CD4-positive, alpha-beta T cell treated with Interleukin-21 for 1 hour (primary cell): ENCODE measurements around the gene NTN4.
"Not testable (repeated sequence)": the region's sequence is repeated elsewhere in the genome, so short reads cannot be mapped to it uniquely, and the experiment has no call there.

Source experiments
- DNase-seq: peaks from one replicate; pipeline ENCODE4 v3.0.0-alpha.2; 2020

The NTN4 gene

GRCh38 chr12:95746062-95746461, 44.5 kb downstream of the NTN4 start:
- DNase-seq, result not testable (repeated sequence)

DNA sequence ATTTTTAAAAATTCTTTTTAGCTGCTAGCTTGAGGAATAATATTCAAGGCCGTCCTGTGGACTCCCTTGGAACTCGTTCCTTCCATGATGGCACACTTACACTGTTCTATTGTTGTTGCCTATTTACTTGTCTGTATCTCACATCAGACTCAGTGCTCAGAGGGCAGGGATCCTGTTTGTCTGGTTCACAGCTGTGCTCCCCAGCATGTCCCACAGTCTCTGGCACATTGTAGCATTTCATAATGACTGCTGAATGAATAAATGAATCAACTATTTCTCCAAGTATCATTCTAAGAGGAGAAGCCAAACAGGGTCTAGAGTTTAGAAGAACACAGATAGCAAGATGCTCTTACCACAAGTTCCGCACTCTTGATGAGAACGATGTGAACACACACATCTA, 48.0 kb downstream of the NTN4 start:
- no peak for DNase-seq

- DNase-seq, result no peak
Measured at GRCh38 chr12:95741635-95742034, 48.9 kb downstream of the NTN4 start.

GRCh38 chr12:95740751-95741150, 49.8 kb downstream of the NTN4 start:
- no peak for DNase-seq

DNA sequence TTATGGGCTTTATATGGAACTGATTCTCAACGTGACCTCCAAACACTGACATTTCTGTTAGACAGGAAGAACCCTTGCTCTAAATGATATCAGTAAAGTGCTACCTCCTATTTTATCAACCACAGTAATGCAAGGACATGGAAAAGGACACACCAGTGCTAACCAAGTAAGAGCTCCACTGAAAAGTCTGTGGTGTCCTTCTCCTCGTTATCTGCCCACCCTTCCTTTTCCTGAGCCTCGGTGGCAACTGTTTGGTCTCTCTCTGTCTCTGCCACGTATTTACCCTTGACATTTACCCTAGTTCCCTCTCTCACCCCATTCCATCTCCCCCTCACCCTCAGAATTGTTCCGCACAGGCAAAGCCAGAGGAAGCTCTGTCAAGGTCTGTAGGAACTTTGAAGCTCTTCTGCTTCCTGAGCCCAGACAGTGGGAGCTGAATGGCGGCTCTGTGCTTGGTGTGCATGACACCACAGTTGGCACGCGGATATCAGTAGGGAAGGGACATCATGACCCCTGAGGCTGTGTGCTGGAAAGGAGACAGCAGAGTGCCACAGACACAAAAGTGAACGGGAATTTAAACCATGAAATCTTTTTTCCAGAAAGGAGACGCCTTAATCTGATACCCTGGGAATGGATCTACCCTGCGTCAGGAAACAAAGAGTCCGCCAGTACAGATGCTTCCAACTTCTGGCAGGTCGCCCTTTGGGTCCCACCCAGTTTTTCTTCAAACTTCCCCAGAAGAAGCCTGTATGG, 50.8 kb downstream of the NTN4 start:
- DNase-seq, result no peak

- DNase-seq, result no peak
Measured at GRCh38 chr12:95738024-95738611, 52.4 kb downstream of the NTN4 start.

DNA sequence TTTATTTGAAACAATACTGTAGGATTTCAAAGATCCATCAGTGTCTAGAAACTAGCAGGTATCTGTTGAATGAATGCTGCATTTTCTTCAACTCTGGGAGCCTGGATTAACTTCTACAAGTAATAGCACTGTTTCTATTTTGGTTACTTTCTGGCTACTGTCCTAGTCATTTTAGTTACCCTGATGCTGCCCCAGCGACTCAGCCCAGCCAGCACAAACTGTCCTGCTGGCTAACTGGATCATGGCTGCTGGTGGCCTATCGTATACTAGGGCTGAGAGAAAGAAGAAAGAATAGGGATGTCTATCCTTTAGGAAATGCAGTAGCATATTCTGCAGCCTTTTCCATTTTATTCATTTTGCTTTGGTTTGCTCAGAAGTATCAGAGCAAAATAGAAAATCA, 53.9 kb downstream of the NTN4 start:
- no peak for DNase-seq

GRCh38 chr12:95735728-95736127, 54.8 kb downstream of the NTN4 start:
- DNase-seq, result not testable (repeated sequence)

DNA sequence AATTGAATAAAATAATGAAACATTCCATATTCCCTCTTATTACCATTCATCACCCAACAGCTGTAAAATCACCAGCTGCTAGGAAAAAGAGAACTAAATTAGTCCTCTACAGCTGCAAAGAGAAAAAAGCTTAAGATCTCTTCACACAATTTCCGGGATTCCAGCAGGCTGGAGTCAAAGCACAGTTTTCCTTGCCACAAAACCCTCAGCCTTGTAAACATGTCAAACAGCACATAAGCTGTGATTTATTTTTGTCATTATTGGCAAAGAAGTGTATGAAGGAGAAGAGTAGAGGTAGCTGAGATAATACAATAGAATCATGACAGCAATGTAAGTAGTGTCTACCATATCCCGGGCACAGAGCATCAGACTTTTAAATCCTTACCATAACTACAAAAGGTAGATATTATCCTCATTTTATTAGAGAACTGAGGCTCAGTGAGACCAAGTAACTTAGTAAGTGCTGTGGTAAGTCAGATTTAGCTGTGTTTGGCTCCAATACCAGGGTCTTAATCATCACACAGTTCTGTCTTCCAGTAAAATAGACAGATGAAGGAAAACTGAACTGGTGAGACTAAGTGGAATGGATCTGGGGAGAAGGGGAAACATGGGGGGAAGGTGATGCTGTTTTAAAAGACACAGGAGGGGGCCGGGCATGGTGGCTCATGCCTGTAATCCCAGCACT, 57.3 kb downstream of the NTN4 start:
- no peak for DNase-seq

DNA sequence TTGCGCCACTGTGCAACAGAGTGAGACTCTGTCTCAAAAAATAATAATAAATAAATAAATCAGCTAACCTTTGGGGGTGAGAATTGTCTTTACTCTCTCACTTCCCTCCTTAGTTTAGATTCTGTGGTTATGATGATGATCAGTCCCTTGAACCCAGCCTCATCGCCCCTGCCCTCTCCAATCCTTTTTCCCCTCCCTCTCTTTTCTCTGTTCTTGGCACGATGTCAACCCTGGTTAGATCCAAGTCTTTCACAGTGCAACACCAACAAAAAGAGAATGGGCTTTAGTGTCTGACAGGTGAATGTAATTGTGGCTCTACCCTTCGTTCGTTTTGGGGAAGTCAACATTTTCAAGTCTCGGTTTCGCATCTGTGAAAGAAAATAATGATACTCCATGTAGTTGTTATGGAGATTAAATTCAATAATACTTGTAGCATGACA, 59.0 kb downstream of the NTN4 start:
- DNase-seq, result no peak

GRCh38 chr12:95730457-95730856, 60.1 kb downstream of the NTN4 start:
- DNase-seq, result no peak

DNA sequence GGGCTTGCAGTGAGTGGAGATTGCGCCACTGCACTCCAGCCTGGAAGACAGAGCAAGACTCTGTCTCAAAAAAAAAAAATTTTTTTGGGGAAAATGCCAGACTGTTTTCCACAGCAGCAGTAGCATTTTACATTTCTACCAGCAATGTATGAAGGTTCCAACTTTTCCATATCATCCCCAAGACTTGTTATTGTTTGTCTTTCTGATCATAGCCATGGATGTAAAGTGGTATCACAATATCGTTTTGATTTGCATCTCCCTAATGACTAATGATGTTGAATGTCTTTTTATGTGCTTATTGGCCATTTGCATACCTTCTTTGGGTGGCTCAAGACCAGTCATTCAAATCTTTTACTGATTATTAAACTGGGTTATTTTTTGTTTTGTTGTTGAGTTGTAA, 63.7 kb downstream of the NTN4 start:
- no peak for DNase-seq

GRCh38 chr12:95724767-95725166, 65.8 kb downstream of the NTN4 start:
- no peak for DNase-seq

DNA sequence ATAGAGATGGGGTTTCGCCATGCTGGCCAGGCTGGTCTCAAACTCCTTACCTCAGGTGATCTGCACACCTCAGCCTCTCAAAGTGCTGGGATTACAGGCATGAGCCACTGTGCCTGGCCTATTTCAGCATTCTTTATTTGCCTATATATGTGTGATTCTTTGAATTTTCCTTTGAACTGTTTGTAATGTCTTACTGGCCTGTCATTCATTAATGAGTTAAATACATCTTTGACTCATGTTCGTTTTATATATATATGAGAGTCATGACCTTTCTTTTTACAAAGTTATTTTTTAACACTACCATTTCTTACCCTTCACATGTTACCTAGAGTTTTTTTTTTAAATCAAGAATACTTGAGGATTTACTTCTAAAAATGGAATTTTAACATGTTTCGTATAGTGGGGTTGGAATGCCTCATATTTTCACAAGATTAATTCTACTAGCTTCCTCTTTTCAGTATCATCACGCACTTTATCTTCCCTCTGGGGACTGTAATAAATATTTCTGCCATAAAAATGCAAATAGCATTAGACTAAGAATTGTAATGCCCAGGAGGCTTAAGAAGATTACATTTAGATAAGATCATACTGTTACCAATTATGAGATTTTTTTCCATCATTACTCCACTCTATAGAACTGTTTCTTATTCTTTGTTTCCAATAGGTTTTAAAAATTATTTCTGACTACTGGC, 66.7 kb downstream of the NTN4 start:
- no peak for DNase-seq

GRCh38 chr12:95721320-95721719, 69.2 kb downstream of the NTN4 start:
- DNase-seq, result no peak

GRCh38 chr12:95720146-95720545, 70.4 kb downstream of the NTN4 start:
- no peak for DNase-seq

DNA sequence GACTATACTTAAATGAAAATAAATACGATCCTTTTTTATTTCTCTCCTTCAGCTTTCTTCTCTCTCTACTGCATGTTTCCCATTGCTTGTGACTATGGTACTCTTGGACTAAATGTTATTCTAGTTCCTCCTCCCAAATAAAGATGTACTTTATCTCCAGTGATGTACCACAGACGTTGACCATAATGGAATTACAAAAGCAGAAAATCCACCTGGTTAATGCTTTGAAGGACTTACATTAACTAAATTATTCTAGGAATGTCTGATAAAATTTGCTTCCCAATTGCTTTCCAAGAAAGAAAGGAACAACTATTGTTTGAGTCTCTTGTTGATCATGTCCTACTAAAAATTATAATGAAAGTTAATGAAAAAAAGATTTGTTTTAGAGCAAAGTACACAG, 71.8 kb downstream of the NTN4 start:
- no peak for DNase-seq

DNA sequence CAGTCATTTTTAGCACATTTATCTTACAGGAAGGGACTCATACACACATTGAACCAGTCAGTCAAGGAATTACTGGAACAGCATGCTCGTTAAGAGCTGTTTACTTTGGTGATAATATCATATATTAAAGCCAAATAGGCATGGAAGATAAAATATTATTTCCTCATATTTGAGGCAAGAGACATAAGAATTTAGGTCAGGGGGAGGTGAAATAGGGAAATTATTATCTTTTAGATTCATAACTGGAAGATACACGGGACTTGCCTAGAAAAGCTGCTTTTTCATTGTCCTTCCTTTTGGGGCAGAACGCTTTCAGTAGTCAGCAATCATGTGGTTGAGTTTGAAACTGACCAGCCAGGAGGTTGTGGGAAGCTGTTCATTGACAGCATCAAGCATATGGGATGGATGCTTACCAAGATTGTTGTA, 72.5 kb downstream of the NTN4 start:
- no peak for DNase-seq

DNA sequence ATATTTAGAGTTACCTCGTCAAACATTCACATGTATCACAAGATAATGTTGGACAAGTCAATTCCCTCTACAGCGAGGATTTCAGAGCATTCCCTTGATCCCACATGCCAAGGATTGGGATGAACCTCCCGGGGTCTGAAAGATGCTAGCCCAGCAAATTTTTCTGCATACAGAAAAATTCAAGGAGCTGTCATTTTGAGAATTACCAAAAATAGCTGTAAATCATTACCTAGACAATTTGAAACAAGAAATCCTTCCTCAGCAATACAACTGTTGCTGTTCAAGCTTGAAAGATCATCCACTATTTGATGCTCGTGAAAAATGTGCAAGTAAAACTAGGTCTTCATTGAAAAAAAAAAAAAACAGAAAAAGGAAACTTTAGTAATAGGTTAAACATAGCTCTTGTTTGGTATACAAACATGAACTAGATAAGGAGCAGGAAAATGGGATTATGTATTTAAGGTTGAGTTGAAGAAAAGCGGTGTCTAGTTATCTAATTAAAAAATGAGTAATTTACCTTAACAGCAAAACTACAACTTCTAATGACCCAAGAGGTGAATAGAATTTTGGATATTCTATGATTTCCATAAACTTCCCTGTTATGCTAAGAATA, 73.1 kb downstream of the NTN4 start:
- no peak for DNase-seq

DNA sequence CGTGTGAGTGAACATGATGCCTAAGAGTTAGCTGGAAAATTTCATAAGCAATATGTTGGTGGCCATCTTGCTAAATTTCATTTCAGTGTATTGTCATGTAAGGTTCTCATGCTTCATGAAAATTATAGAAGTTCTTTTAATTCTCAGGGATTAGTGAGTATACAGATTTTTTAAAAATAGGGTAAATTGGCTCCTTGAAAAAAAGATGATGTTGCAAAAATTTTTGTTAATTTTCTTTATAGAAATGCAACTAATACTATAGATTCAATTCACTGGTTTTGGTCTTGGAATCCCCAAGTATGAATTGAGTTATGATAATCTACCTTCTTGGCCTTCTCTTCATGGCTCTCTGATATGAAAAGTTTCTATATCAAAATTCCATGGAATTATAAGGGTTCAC, 75.4 kb downstream of the NTN4 start:
- DNase-seq, result no peak

GRCh38 chr12:95712269-95712668, 78.3 kb downstream of the NTN4 start:
- DNase-seq, result no peak

GRCh38 chr12:95710386-95710785, 80.2 kb downstream of the NTN4 start:
- DNase-seq, result no peak

GRCh38 chr12:95709152-95709551, 81.4 kb downstream of the NTN4 start:
- DNase-seq, result no peak
